Endothelial cell of umbilical vein (primary cell): ENCODE measurements around the gene RTN4IP1. TPM values are rescaled to one million over a fixed set of nuclear protein-coding genes. Genes with fewer than 3 reads are reported as not detected.

Experiments used
- BruUV-seq: library from RNA; stranded (reverse); fragments of 400-500 nt; replicated peaks from 2 replicates; lab custom pipeline; 2021; lab: Mats Ljungman, UMichigan
- CTCF ChIA-PET: fragments of 300-600, 350-600 bp; sonication (Branson Sonifier 250); formaldehyde crosslinking; loops from one replicate; lab custom pipeline; 2021; ENCODE audit warnings: antibody characterized with exemption, inconsistent platforms; lab: Charles Lee
- POLR2A ChIA-PET: fragments of 300-600, 350-600 bp; sonication (Branson Sonifier 250); formaldehyde crosslinking; loops from one replicate; lab custom pipeline; 2021; ENCODE audit warnings: antibody characterized with exemption, inconsistent platforms; lab: Charles Lee
- DNase-seq: peaks from one replicate; pipeline ENCODE4 v3.0.0-alpha.2; 2011; ENCODE audit warnings: low read depth, low spot score
- FAIRE-seq: peaks from 2 replicates; lab custom pipeline; 2011; peaks lifted over from hg19 to GRCh38; lab: Jason Lieb, UNC
- H2AFZ ChIP-seq: 2 replicates; pipeline ENCODE4 v1.6.0; 2012; ENCODE audit warnings: low read depth, low read length, control low read depth, inconsistent platforms
- H3K27ac ChIP-seq: 2 replicates; pipeline ENCODE4 v1.5.1; 2011; ENCODE audit warnings: low read depth, mild to moderate bottlenecking, control low read depth, low read length, moderate library complexity; ENCODE audit not compliant: insufficient read depth
- H3K27me3 ChIP-seq, 2 experiments: 2 replicates each; pipeline versions ENCODE4 v1.6.0 to v1.6.1; 2011; ENCODE audit warnings: low read length in 2 of 2, mixed read lengths in 1 of 2; ENCODE audit not compliant: control insufficient read depth in 2 of 2, insufficient read depth in 2 of 2
- H3K36me3 ChIP-seq, 2 experiments: 2 replicates in 1 of 2; 3 replicates in 1 of 2; pipeline ENCODE4 v1.5.1; 2011; ENCODE audit warnings: low read length in 2 of 2, mild to moderate bottlenecking in 1 of 2, moderate library complexity in 1 of 2; ENCODE audit not compliant: control insufficient read depth in 2 of 2, insufficient read depth in 2 of 2; ENCODE audit errors: extremely low read depth in 1 of 2
- H3K4me1 ChIP-seq: 3 replicates; pipeline ENCODE4 v1.5.1; 2011; ENCODE audit warnings: mild to moderate bottlenecking, low read length; ENCODE audit not compliant: control insufficient read depth, insufficient read depth; ENCODE audit errors: extremely low read depth
- H3K4me2 ChIP-seq: 2 replicates; pipeline ENCODE4 v1.6.1; 2011; ENCODE audit warnings: low read length, control low read depth, mixed read lengths; ENCODE audit not compliant: insufficient read depth
- H3K4me3 ChIP-seq, 3 experiments: fragments of 200-600 bp in 1 of 3; sonication (generic), shearing (Covaris generic) in 1 of 3; replicated peaks in 1 of 3; 2 replicates each; pipeline ENCODE4 v1.5.1; 2011 to 2016; ENCODE audit warnings: control low read depth in 3 of 3, low read length in 3 of 3, mild to moderate bottlenecking in 2 of 3, inconsistent platforms in 1 of 3, low read depth in 1 of 3, moderate library complexity in 1 of 3; ENCODE audit not compliant: insufficient read depth in 1 of 3
- H3K79me2 ChIP-seq: 2 replicates; pipeline ENCODE4 v1.6.0; 2012; ENCODE audit warnings: low read length, inconsistent platforms; ENCODE audit not compliant: control insufficient read depth, insufficient read depth
- H3K9ac ChIP-seq: replicated peaks from 2 replicates; pipeline ENCODE3; 2011; ENCODE audit warnings: low read length, control low read depth; ENCODE audit not compliant: insufficient read depth; ENCODE audit errors: extremely low read depth
- H3K9me1 ChIP-seq: replicated peaks from 3 replicates; pipeline ENCODE4 v1.6.0; 2011; ENCODE audit warnings: mild to moderate bottlenecking, low read length; ENCODE audit not compliant: control insufficient read depth, insufficient read depth; ENCODE audit errors: extremely low read depth
- H3K9me3 ChIP-seq: replicated peaks from 2 replicates; pipeline ENCODE4 v1.5.1; 2012; ENCODE audit warnings: low read length, inconsistent platforms; ENCODE audit not compliant: control insufficient read depth, insufficient read depth
- H4K20me1 ChIP-seq: replicated peaks from 2 replicates; pipeline ENCODE3; 2011; ENCODE audit warnings: mild to moderate bottlenecking, low read length; ENCODE audit not compliant: control insufficient read depth, insufficient read depth; ENCODE audit errors: extremely low read depth
- EZH2 ChIP-seq: IDR thresholded peaks from 2 replicates; pipeline ENCODE4 v1.6.1; 2012; ENCODE audit warnings: borderline replicate concordance, low read depth, mild to moderate bottlenecking, moderate library complexity, low read length, inconsistent platforms; ENCODE audit not compliant: severe bottlenecking
- GATA2 ChIP-seq: IDR thresholded peaks from 2 replicates; pipeline ENCODE4 v1.7.0; 2011; ENCODE audit warnings: low read depth, mild to moderate bottlenecking, moderate library complexity, mixed read lengths, low read length; ENCODE audit not compliant: insufficient read length, insufficient read depth
- POLR2AphosphoS5 ChIP-seq: IDR thresholded peaks from 2 replicates; pipeline ENCODE4 v1.6.1; 2012; ENCODE audit warnings: low read depth, mild to moderate bottlenecking, control low read depth, low read length, moderate library complexity; ENCODE audit not compliant: insufficient read depth
- dilution Hi-C: fragments of 300-500 bp; cut with MboI; formaldehyde crosslinking; loops from one replicate; pipeline ENCODE4 v1.15.0; 2019; ENCODE audit warnings: low sequenced_read_pairs; ENCODE audit not compliant: extremely low pct_ligation_motif_present
- intact Hi-C: fragments of 100-400 bp; cut with micrococcal nuclease; formaldehyde crosslinking; loops from one replicate; pipeline ENCODE4 v1.10.0; 2022
- polyA plus RNA-seq, 4 experiments: library from polyadenylated mRNA; depleted of rRNA in 3 of 4; stranded (reverse) in 3 of 4; unstranded in 1 of 4; fragments of >200 nt; gene quantifications; 2 replicates each; pipeline versions ENCODE4 v1.2.1 to v1.2.3, GENCODE V29; 2011 to 2012; ENCODE audit warnings: missing spikeins in 1 of 4
- total RNA-seq: library from RNA; stranded (reverse); gene quantifications from 2 replicates; pipeline ENCODE4 v1.2.3, GENCODE V29; 2021
- TF ChIP-seq, protein P1 (sequence below), 2 donors: IDR thresholded peaks; 1 replicate in 1 of 2; 2 replicates in 1 of 2; pipeline ENCODE4 v1.5.1; 2011; ENCODE audit warnings: low read length in 2 of 2, mild to moderate bottlenecking in 2 of 2, moderate library complexity in 2 of 2, control low read depth in 1 of 2, inconsistent platforms in 1 of 2, low read depth in 1 of 2; ENCODE audit not compliant: insufficient read depth in 1 of 2; ENCODE audit errors: extremely low read depth in 1 of 2

RTN4IP1 gene
- total and polyA plus RNA-seq, 2 donors (not counting 3 experiments of a cell fraction or from before 2014, with no cell fraction given), result 3.9 to 5.4 TPM

DNA sequence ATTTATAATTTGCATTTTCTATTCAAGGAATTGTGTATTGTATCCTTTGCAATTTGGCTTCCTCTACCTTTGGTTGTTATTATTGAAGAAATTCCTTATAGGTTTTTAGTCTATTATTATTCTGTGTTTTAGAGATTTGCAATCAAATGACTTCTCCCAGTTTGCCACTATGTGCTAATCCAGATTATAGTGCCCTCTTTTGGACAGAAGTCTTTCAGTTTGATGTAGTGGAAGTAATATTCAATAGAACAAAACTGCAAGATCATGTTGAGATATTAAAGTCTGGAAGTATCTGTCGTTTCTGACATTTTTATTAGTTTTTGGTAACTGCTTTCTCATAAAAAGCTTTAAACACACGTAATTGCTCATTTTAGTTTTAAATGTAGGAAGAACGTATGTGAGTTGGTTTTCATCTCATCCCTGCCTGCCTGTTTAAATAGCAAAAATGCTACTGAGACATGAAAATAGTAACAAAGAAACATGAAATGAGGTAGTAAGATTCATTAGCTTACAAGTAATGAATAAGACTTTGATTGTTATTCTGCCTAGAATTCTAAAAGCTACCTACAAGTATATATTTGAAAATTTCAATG is 72.8 kb downstream of the RTN4IP1 start:
- DNase-seq (peak; percentile 61), FAIRE-seq (no peak)
- no peak for TF ChIP-seq GATA2
- TF ChIP-seq, protein P1, sequence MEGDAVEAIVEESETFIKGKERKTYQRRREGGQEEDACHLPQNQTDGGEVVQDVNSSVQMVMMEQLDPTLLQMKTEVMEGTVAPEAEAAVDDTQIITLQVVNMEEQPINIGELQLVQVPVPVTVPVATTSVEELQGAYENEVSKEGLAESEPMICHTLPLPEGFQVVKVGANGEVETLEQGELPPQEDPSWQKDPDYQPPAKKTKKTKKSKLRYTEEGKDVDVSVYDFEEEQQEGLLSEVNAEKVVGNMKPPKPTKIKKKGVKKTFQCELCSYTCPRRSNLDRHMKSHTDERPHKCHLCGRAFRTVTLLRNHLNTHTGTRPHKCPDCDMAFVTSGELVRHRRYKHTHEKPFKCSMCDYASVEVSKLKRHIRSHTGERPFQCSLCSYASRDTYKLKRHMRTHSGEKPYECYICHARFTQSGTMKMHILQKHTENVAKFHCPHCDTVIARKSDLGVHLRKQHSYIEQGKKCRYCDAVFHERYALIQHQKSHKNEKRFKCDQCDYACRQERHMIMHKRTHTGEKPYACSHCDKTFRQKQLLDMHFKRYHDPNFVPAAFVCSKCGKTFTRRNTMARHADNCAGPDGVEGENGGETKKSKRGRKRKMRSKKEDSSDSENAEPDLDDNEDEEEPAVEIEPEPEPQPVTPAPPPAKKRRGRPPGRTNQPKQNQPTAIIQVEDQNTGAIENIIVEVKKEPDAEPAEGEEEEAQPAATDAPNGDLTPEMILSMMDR (IDR thresholded peaks at IDR 0.05; ENCODE audit: extremely low read depth in 1 of 2, insufficient read depth in 1 of 2, low read depth in 1 of 2, low read length in 2 of 2), result peak in 1 of 2 donors; percentile 28
- no peak for TF ChIP-seq EZH2
- no peak for TF ChIP-seq POLR2AphosphoS5
- Histone ChIP-seq H3K9ac (no peak overlapping the region), H3K9me1 (no peaks in the 10 kb centered on the region), H3K27ac (no peak overlapping the region), H4K20me1 (no peaks in the 10 kb centered on the region), H3K4me2 (no peak overlapping the region), H3K4me3 (no peak overlapping the region), H3K4me1 (no peaks in the 10 kb centered on the region), H3K36me3 (peaks cover 0 to 2% of the 10 kb centered on the region in 2 experiments), H2AFZ (no peak overlapping the region), H3K9me3 (no peaks in the 10 kb centered on the region), H3K79me2 (no peaks in the 10 kb centered on the region), H3K27me3 (no peaks in the 10 kb centered on the region)
- dilution Hi-C loops (loop anchor here (25.0 kb wide), 1 partner anchor 119 kb away; no protein-coding TSS in a partner anchor), intact Hi-C loops (loop anchor here (1.0 to 2.0 kb wide), 2 partner anchors 44 to 110 kb away; no protein-coding TSS in a partner anchor)
- ChIA-PET POLR2A (no interaction called here), CTCF (interaction anchor here (0.9 to 23.4 kb wide), 7 partner anchors 9 to 222 kb away, joined by 3 to 397 read pairs (median 5); no protein-coding TSS in a partner anchor)
- BruUV-seq, result no TSS peak
